ENCODE results near the gene SYNM. TPM values are rescaled to one million over a fixed set of nuclear protein-coding genes. Genes with fewer than 3 reads are reported as not detected.
A peak's percentile ranks its signal among the peaks of the same experiment; 100 is the strongest.
"Not testable (repeated sequence)": the region's sequence is repeated elsewhere in the genome, so short reads cannot be mapped to it uniquely, and the experiment has no call there.

SYNM gene
- total RNA-seq, 4 donors from 2014 or later, result 1,866 to 2,563 (median 2,454) TPM

DNA sequence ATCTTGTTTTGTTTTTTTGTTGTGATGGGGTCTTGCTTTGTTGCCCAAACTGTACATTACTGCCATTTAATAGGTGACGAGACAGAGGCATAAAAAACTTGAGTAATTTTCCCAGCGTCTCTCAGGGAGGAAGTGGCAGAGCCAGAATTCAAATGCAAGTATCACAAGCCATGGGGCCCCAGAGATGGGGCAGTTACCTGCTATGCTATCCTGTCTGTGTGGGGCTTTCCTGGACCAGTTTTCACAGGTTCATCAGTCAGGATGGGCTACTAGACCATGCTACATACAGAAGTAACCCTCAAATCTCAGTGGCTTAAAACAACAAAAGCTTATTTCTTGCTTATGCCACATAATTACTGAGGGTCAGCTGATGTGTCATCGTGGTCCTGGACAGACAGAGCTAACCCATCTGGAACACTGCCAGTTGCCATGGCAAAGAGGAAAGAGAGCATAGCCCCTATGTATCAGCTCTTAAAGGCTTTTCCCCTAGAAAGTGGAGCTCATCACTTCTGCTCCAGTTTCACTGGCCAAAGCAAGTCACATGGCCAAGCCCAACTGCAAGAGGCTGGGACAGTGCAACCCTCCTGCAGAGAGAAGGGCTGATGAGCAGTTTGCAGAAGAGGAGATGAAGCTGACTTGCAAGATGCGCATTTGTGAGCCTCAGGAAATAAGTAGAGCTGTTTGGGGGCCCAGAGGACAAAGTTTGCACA lies 31.7 kb upstream of the SYNM start:
- TF ChIP-seq EP300 (IDR thresholded peaks at IDR 0.05) (no peak), POLR2A (IDR thresholded peaks at IDR 0.05; ENCODE audit: low read depth) (no peak)
- Histone ChIP-seq H3K27me3 (no peaks in the 10 kb centered on the region), H3K9me3 (no peaks in the 10 kb centered on the region), H3K4me3 (no peak overlapping the region), H3K27ac (replicated peaks in 1 of 4) (no peak overlapping the region), H3K36me3 (no peaks in the 10 kb centered on the region), H3K4me1 (peaks cover 0 to 13% (median 7%) of the 10 kb centered on the region in 4 donors)
- 78% methylated on average over 4 of the region's 4 CpGs for WGBS
- intact Hi-C loops (cut with DNase I), result no loop called here
- DNase-seq (ENCODE audit: extremely low spot score), result no peak

GRCh38 chr15:99074446-99074845 lies 30.4 kb upstream of the SYNM start:
- no peak for DNase-seq (ENCODE audit: extremely low spot score)
- Histone ChIP-seq H3K9me3 (no peaks in the 10 kb centered on the region), H3K4me3 (no peak overlapping the region), H3K4me1 (peaks cover 0 to 13% (median 7%) of the 10 kb centered on the region in 4 donors), H3K36me3 (no peaks in the 10 kb centered on the region), H3K27me3 (no peaks in the 10 kb centered on the region), H3K27ac (replicated peaks in 1 of 4) (no peak overlapping the region)
- TF ChIP-seq POLR2A (IDR thresholded peaks at IDR 0.05; ENCODE audit: low read depth) (no peak), EP300 (IDR thresholded peaks at IDR 0.05) (no peak)
- TF ChIP-seq, protein P1, sequence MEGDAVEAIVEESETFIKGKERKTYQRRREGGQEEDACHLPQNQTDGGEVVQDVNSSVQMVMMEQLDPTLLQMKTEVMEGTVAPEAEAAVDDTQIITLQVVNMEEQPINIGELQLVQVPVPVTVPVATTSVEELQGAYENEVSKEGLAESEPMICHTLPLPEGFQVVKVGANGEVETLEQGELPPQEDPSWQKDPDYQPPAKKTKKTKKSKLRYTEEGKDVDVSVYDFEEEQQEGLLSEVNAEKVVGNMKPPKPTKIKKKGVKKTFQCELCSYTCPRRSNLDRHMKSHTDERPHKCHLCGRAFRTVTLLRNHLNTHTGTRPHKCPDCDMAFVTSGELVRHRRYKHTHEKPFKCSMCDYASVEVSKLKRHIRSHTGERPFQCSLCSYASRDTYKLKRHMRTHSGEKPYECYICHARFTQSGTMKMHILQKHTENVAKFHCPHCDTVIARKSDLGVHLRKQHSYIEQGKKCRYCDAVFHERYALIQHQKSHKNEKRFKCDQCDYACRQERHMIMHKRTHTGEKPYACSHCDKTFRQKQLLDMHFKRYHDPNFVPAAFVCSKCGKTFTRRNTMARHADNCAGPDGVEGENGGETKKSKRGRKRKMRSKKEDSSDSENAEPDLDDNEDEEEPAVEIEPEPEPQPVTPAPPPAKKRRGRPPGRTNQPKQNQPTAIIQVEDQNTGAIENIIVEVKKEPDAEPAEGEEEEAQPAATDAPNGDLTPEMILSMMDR (IDR thresholded peaks at IDR 0.05), result no peak
- WGBS, result 92% methylated on average over 5 of the region's 5 CpGs
- intact Hi-C loops (cut with DNase I), result no loop called here

- intact Hi-C loops (cut with DNase I), result loop anchor here (5.0 kb wide), 5 partner anchors 218 to 628 kb away; partner anchors contain the start of gene IGF1R
- not testable (repeated sequence) for H3K4me3 ChIP-seq; H3K36me3 ChIP-seq; DNase-seq (ENCODE audit: extremely low spot score); H3K27me3 ChIP-seq; H3K9me3 ChIP-seq; H3K27ac ChIP-seq (replicated peaks in 1 of 4)
- peaks cover 0 to 13% (median 7%) of the 10 kb centered on the region in 4 donors for H3K4me1 ChIP-seq
These were observed 29.7 kb upstream of the SYNM start for GRCh38 chr15:99075059-99075652.

- DNase-seq (ENCODE audit: extremely low spot score), result no peak
- intact Hi-C loops (cut with DNase I), result loop anchor here (5.0 kb wide), 5 partner anchors 219 to 629 kb away; partner anchors contain the start of gene IGF1R
- H3K4me3 ChIP-seq, result peak overlapping the region; percentile 40 to 58 (median 47)
- no peak for TF ChIP-seq POLR2AphosphoS5 (IDR thresholded peaks at IDR 0.05)
- no peak for TF ChIP-seq EP300 (IDR thresholded peaks at IDR 0.05)
- TF ChIP-seq, protein P1 (IDR thresholded peaks at IDR 0.05), result no peak
- no peak for TF ChIP-seq POLR2A (IDR thresholded peaks at IDR 0.05; ENCODE audit: low read depth)
- peaks cover 0 to 13% (median 7%) of the 10 kb centered on the region in 4 donors for H3K4me1 ChIP-seq
- H3K36me3 ChIP-seq, result no peaks in the 10 kb centered on the region
- peak overlapping the region; percentile 69 to 74 (median 71) for H3K27ac ChIP-seq (replicated peaks in 1 of 4)
- H3K9me3 ChIP-seq, result no peaks in the 10 kb centered on the region
- WGBS, result 64% methylated on average over 2 of the region's 2 CpGs
- H3K27me3 ChIP-seq, result no peaks in the 10 kb centered on the region
These were observed 28.8 kb upstream of the SYNM start for GRCh38 chr15:99076109-99076508.

DNA sequence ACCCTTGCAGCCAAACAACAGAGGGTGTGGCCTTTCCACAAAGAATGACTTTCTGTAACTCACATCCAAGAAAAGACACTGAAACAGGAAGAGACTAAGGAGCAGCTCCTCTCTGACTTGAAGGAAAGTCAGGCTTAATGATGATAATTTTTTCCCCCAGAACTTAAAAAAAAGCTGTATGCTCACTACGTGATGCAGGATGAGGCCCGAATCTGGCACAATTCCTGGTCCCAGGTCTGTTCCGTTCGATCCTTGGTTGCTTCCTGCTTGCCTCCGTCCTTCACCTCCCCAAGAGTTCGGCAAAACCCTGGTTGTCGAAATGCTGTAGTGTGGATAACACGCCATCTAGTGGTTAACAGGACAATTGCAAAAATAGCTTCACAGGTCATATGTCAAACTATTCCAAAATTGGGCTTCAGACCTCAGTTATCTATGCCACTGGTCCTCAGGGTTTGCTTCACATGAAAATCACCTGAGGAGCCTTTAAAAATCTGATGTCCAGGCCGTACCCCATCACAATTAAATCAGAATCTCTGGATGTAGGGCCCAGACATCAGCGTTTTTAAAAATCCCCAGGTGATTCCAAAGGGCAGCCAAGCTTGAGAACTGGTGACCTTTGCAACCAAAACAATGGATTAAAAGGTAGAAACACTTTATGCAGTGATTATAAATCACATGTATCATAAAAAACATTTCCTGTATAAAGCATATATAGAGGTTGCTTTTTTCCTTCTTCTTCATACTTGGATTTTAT lies 28.1 kb upstream of the SYNM start:
- WGBS, result 8% methylated on average over 10 of the region's 10 CpGs
- no peak for DNase-seq (ENCODE audit: extremely low spot score)
- H3K9me3 ChIP-seq, result no peaks in the 10 kb centered on the region
- no peaks in the 10 kb centered on the region for H3K27me3 ChIP-seq
- peak overlapping the region; percentile 69 to 74 (median 71) for H3K27ac ChIP-seq (replicated peaks in 1 of 4)
- peak overlapping the region; percentile 40 to 58 (median 47) for H3K4me3 ChIP-seq
- peaks cover 0 to 13% (median 7%) of the 10 kb centered on the region in 4 donors for H3K4me1 ChIP-seq
- intact Hi-C loops (cut with DNase I), result loop anchor here (5.0 kb wide), 5 partner anchors 219 to 629 kb away; partner anchors contain the start of gene IGF1R
- H3K36me3 ChIP-seq, result no peaks in the 10 kb centered on the region
- no peak for TF ChIP-seq POLR2A (IDR thresholded peaks at IDR 0.05; ENCODE audit: low read depth)
- peak; percentile 28 to 64 for TF ChIP-seq POLR2AphosphoS5 (IDR thresholded peaks at IDR 0.05)
- TF ChIP-seq, protein P1 (IDR thresholded peaks at IDR 0.05), result peak; percentile 87 to 94 (median 88)
